Embryonic facial prominence (tissue), 1 donor: ENCODE measurements around the gene DBP.
"Not testable (repeated sequence)": the region's sequence is repeated elsewhere in the genome, so short reads cannot be mapped to it uniquely, and the experiment has no call there.

Experiments used
- DNase-seq: peaks from one replicate; pipeline ENCODE4 v3.0.0-alpha.2; 2016; ENCODE audit errors: extremely low spot score

The DBP gene

GRCh38 chr19:48665786-48666185, 28.6 kb upstream of the DBP start:
- DNase-seq, result no peak

DNA sequence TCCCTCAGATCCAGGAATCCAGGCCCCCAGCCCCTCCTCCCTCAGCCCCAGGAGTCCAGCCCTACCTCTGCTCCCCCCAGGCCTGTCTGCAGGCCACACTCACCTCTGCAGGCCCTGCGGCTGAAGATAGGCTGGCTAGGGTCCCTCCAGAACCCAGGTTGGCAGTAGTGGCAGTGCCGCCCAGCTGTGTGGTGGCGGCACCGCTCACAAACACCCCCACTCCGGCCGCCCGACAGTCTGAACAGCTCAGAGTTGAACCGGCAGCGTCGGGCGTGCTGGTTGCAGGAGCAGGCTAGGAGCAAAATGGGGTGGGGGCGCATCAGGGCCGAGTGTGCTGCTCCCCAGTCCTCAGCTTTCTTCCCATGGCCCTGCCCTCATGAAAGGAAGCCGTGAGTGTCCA, 27.3 kb upstream of the DBP start:
- DNase-seq, result no peak

DNA sequence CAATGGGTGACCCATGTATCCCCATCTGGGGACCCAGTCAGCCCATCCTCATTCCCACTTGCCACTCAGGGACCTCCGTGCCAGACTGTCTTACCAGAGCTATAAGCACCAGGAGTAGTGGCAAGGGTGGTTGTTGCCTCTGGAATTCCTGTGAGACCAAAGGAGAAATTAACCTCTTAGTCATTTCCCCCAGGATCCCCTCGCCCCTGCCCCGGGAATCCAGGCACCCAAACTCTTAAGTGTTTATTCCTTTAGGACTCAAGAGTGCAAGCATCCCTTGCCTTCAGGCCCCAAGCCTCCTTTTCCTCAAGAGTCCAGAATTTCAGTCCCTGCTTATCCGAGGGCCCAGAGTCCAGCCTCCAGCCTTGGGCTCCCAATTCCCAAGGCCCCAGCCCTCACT, 26.5 kb upstream of the DBP start:
- DNase-seq, result no peak

DNA sequence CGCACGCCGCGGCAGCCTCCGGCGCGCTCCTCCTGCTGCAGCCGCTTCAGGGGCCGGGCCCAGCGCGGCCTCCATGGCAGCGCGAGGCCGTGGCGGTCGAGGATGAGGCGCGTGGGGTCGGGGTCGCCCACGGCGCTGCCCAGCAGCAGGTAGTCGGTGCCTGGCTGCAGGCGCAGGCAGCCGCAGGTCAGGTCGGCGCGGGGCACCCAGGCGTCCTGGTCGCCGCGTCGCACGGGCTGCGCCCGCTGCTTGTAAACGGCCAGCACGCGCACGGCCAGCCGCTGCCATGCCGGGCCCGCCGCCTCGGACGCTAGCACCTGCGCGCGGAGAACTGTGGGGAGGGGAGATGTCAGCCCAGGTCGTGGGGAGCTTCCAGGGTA, 24.5 kb upstream of the DBP start:
- DNase-seq, result no peak

DNA sequence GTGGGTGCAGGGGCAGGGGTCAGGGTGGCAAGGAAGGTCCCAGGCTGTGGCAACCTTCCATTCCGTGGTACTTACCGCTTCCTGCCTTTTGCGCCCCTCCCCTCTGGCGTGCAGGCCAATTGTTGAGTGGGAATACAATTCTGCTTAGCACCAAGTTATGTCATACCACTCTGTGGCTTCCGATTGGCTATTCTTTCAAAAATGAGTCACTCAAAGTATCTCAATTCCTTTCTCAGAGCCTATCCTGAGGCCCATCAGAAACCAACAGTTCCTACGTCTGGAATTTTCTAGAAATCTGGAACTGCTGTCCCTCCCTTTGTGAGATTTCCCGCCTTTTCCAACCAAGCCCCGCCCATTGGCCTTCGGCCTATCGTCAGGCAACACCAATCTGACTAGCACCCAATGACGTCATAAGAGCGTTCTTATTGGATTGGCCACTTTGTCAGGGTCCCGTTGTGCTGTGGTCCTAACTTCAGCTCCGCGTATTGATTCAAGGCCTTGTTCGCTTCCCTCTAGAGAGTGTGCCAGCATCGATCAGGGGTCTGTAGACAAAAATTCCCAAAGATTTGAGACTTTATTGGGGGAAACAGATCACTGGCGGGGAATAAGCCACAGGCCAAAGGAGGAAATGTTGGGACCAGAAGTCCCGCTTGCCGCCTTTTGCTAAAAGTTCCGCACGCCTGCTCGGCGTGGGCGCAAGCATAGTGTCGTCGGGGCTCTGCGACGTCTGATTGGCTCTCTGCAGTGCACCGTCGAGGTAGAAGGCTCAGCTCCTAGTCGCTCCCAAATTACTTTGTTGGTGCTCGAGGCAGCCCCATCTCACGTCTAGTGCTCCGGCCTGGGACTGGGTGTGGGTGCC, 23.9 kb upstream of the DBP start:
- DNase-seq, result no peak

DNA sequence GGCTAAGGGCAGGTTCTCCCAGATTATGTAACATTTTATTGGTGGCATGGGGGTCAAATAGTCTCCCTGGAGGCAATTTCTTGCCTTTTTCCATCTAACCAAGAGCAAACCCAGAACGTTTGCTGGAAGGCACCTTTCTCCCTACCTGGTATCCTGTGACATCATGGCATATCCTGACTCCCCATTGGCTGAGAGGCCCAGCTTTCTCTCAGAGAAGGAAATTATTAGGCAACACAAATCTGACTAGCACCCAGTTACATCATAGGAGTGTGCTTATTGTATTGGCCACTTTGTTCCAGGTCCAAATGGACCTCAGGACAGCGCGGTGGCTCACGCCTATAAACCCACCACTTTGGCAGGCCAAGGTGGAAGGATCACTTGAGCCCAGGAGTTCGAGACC, 22.6 kb upstream of the DBP start:
- DNase-seq, result no peak

GRCh38 chr19:48658483-48658882, 21.3 kb upstream of the DBP start:
- no peak for DNase-seq

DNA sequence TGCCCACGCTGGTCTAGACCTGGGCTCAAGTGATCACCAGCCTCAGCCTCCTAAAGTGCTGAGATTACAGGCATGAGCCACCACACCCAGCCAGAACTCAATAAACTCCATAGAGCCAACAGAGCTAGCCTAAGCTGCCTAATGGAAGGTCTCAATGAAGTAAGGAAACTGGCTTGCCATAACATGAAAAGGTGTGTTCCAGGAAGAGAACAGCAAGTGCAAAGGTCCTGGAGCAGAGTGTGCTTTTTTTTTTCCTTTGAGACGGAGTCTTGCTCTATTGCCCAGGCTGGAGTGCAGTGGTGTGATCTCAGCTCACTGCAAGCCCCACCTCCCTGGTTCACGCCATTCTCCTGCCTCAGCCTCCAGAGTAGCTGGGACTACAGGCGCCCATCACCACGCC, 20.6 kb upstream of the DBP start:
- DNase-seq, result not testable (repeated sequence)

DNA sequence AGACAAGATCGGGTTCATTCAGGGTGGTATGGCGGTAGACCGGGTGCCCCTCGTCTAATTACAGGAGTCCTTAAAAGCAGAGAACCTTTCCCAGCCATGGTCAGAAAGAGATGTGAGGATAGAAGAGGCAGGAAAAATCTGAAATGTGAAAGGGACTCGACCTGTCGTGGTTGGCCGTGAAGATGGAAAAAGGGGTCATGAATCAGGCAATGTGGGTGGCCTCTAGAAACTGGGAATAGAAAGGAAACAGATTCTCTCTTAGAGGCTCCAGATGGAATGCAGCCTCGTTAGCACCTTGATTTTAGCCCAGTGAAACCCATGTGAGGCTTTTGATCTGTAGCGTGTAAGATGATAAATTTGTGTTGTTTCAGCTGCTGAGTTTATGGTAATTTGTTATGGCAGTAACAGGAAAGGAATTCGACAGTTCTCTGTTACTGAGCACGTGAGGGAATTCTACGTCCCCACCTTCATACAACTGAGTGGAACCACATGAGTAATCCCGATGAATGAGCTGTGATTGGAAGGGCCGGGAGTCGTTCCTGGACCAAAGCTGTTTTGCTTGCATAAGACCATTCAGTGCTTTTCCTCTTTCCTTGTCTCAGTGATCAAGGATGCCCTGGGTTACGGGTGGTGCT, 19.8 kb upstream of the DBP start:
- DNase-seq, result peak; percentile 67

DNA sequence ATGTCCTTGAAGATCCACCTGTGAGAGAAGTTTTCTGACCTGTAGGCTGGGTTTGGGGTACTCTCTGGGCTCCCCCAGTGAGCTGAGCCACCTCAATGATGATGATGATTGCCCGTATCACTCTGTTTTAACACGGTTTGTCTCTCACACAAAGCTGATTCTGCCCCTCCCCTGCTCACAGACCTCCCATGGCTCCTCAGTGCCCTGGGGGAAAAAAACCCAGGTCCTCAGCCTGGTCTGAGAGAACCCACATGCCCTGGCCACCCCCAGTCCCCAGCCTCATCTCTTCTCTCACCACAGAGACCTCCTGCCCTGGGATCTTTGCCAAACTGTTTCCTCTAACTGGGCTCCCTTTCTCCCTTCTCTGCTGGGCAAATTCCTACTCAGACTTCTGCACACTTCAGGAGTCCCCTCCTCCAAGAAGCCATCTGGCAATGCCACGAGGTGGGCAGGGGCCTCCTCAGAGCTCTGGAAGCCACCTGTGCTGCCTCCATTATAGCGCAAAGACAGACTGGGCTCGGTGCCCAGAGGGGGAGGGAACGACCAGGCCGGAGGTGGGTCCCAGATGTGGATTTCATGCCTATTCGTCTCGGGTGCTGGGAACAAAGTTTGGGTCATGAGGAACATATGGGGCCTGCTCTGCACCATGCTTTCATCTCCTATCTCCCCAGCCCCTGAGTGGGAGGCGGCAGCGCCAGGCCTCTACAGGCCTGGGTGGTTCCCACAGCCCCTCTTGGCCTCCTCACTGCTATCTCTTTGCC, 17.3 kb upstream of the DBP start:
- DNase-seq, result no peak

GRCh38 chr19:48651683-48652048, 14.5 kb upstream of the DBP start:
- DNase-seq, result no peak

DNA sequence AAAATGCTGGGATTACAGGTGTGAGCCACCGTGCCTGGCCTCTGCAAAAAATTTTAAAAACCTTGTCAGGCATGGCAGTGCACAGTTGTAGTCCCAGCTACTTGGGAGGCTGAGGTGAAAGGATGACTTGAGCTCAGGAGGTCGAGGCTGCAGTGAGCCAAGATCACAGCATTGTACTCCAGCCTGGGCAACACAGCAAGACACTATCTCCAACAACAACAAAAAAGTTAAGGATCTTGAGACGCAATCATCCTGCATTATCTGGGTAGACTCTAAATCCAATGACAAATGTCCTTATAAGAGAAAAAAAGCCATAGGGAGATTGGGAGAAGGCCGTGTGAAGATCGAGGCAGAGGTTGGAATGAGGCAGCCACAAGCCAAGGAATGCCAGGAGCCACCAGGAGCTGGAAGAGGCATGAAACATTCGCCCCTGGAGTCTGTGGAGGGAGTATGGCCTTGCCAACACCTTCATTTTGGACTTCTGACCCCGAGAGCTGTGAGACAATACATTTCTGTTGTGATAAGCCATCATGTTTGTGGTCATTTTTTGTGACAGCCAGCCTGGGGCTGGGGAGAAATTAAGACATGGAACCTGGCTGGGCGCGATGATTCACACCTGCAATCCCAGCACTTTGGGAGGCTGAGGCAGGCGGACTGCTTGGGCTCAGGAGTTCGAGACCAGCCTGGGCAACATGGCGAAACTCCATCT, 13.9 kb upstream of the DBP start:
- DNase-seq, result no peak

DNA sequence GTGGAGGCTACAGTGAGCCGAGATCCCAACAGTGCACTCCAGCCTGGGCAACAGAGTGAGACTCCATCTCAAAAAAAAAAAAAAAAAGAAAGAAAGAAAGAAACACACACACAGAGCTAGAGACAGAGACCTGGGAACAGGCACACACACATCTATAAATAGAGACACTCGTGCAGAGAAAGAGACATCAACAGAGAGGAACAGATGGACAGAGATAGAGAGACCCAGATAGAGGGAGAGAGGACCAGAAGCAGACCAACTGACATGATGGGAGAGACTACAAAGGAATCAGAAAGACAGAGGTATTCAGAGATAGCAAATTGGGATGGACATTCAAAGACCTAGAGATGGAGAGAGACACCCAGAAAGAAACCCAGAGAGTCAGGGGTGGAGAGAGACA, 11.0 kb upstream of the DBP start:
- peak; percentile 3 for DNase-seq

DNA sequence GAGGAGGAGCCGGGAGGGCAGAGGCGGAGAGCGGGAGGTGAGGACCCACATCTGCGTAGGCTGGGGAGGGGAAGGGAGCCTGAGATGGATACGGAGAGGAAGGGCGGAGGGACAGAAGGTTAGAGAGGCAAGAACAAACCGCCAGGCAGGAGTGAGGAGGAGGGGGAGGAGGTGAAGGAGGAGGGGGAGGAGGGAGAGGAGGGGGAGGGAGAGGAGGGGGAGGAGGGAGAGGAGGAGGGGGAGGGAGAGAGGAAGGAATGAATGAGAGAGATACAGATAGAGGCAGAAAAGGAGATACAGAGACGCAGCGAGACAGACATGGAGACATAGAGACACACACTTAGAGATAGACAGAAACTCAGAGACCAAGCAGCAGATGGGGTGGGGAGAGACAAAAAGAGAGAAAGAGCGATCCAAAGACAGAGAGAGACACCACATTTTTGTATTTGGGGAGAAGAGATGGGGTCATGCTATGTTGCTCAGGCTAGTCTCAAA, 9.6 kb upstream of the DBP start:
- peak; percentile 5 for DNase-seq

DNA sequence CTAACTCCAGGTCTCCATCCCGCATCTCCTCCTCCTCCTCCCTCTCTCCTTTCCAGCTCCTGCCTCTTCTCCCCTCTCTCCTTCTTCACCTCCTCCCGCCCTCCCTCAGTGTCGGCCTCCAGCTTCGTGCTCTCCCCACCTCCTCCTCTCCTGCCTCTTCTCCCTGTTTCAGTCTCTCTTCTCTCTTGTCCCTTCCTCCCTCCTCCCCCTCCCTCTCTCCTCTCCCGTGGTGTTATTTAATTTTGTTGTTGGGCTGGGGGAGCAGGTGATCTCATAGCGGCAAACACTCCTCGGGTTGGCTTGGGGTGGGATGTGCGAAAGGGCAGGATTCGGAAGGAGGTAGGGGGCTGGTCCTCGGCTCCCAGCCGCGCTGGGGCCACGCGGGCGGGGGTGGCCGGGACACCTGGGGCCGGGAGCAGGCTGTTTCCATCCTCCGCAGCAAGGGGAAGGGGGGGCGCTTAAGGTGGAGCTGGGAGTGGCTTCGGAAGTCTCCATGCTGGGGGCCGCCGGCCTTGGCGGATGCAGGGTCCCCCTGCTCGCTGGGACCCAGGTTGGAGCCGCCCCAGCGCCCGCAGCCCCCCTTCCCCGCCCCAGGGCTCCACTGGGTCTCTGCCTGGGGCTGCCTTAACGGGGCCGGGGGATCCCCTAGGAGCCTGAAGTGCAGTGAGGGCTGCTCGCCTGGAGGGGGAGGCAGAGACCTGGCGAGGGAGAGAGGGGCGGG, 9.0 kb upstream of the DBP start, which contains the start of gene CA11:
Gene CA11, minus strand, starts transcription at position 187 of the 721 bp plus-strand sequence. CDS start 555 bp downstream, outside the sequence.
- DNase-seq, result peak; percentile 85

- DNase-seq, result no peak
These were observed 8.4 kb upstream of the DBP start for GRCh38 chr19:48645620-48646000.

DNA sequence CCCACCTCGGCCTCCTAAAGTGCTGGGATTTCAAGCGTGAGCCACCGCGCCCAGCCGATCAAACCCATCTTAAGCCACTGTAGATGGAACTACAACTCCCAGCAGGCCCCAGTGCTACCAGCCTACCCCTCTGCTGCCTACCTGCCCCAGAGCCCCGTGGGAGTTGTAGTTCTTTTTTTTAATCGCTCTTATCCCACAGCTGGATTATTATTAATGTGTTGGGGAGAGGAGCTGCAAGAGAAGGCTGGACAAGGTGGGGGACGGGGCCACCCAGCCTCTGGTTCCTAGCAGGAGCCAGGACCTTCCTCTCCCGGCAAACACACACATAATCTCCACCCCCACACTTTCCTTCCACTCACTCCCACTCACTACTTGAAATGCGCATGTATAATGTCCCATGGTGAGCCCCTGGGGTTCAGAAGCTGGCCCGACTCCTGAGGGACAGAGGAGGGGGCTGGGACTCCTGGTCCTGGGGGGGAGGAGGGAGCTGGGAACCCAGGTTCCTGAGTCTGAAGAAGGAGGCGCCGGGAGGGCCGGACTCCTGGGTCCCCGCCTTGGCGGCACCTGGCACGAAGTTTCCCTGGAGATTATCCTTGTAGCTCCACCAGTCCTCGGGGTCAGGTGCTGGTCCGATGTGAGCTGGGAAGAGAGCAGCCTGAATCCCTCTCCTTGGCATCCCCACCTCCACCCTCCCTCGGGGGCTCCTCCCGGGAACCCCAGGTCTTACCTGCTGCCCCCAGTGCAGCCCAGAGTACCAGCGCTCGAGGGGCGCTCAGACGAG, 7.8 kb upstream of the DBP start:
- DNase-seq, result peak; percentile 74

GRCh38 chr19:48644355-48644754, 7.2 kb upstream of the DBP start:
- DNase-seq, result peak; percentile 5

- no peak for DNase-seq
These were observed 5.7 kb upstream of the DBP start for GRCh38 chr19:48642862-48643261.

DNA sequence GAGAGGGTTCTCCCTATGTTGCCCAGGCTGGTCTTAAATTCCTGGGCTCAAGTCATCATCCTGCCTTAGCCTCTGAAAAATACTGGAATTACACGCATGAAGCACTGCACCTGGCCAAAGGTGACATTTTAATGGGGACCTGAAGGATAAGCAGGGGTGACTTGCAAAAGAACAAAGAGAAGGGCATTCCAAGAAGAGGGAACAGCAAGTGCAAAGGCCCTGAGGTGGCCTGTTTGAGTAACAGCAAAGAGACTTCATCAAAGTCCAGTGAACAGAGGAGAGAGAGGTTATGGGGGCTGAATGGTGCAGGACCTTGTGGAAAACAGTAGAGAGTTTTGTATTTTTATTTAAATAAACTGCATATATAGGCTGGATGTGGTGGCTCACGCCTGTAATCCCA, 4.7 kb upstream of the DBP start:
- peak; percentile 5 for DNase-seq
